ENCODE measurements around the gene ARPC4. TPM values are rescaled to one million over a fixed set of nuclear protein-coding genes. Genes with fewer than 3 reads are reported as not detected.
"Not testable (repeated sequence)": the region's sequence is repeated elsewhere in the genome, so short reads cannot be mapped to it uniquely, and the experiment has no call there.

Gene ARPC4
- total RNA-seq, 2 experiments from 2014 or later: 225 to 227 TPM

- Mint-ChIP-seq H3K4me3 (no peak overlapping the region), H3K27me3 (no peaks in the 10 kb centered on the region), H3K36me3 (peaks cover 37% of the 10 kb centered on the region), H3K9me3 (no peaks in the 10 kb centered on the region), H3K4me1 (peaks cover 6% of the 10 kb centered on the region), H3K27ac (no peak overlapping the region)
- ATAC-seq (ENCODE audit: low read depth) (no peak), DNase-seq (no peak)
- POLR2A ChIA-PET: no interaction called here
Measured at GRCh38 chr3:9760779-9761505, 31.9 kb upstream of the ARPC4 start.

GRCh38 chr3:9761919-9762318 lies 31.0 kb upstream of the ARPC4 start:
- H3K36me3 Mint-ChIP-seq: peaks cover 32% of the 10 kb centered on the region
- POLR2A ChIA-PET: interaction anchor here (1.0 kb wide), 1 partner anchor 9 kb away, joined by 4 read pairs; no protein-coding TSS in a partner anchor
- no peak for ATAC-seq (ENCODE audit: low read depth)
- H3K27me3 Mint-ChIP-seq: no peaks in the 10 kb centered on the region
- H3K4me3 Mint-ChIP-seq: no peak overlapping the region
- no peaks in the 10 kb centered on the region for H3K9me3 Mint-ChIP-seq
- DNase-seq: no peak
- H3K27ac Mint-ChIP-seq: no peak overlapping the region
- peaks cover 8% of the 10 kb centered on the region for H3K4me1 Mint-ChIP-seq

- ATAC-seq (ENCODE audit: low read depth) (no peak), DNase-seq (no peak)
- H3K4me1 Mint-ChIP-seq: peaks cover 17% of the 10 kb centered on the region
- no peak overlapping the region for H3K4me3 Mint-ChIP-seq
- H3K27ac Mint-ChIP-seq: no peak overlapping the region
- POLR2A ChIA-PET: interaction anchor here (0.9 to 1.1 kb wide), 3 partner anchors 9 to 30 kb away, joined by 3 to 4 read pairs (median 4); no protein-coding TSS in a partner anchor
- no peaks in the 10 kb centered on the region for H3K9me3 Mint-ChIP-seq
- H3K27me3 Mint-ChIP-seq: no peaks in the 10 kb centered on the region
- H3K36me3 Mint-ChIP-seq: peaks cover 37% of the 10 kb centered on the region
Measured at GRCh38 chr3:9762871-9763270, 30.0 kb upstream of the ARPC4 start.

GRCh38 chr3:9765865-9766264 lies 27.0 kb upstream of the ARPC4 start:
- H3K4me3 Mint-ChIP-seq: no peak overlapping the region
- peaks cover 33% of the 10 kb centered on the region for H3K4me1 Mint-ChIP-seq
- DNase-seq (no peak), ATAC-seq (ENCODE audit: low read depth) (no peak)
- POLR2A ChIA-PET: interaction anchor here (0.6 kb wide), 1 partner anchor 60 kb away, joined by 4 read pairs; no protein-coding TSS in a partner anchor
- peaks cover 23% of the 10 kb centered on the region for H3K36me3 Mint-ChIP-seq
- no peaks in the 10 kb centered on the region for H3K27me3 Mint-ChIP-seq
- no peak overlapping the region for H3K27ac Mint-ChIP-seq
- H3K9me3 Mint-ChIP-seq: no peaks in the 10 kb centered on the region

- H3K27me3 Mint-ChIP-seq: no peaks in the 10 kb centered on the region
- H3K4me3 Mint-ChIP-seq: no peak overlapping the region
- peaks cover 19% of the 10 kb centered on the region for H3K36me3 Mint-ChIP-seq
- no peaks in the 10 kb centered on the region for H3K9me3 Mint-ChIP-seq
- no peak overlapping the region for H3K27ac Mint-ChIP-seq
- DNase-seq (no peak), ATAC-seq (ENCODE audit: low read depth) (no peak)
- peaks cover 34% of the 10 kb centered on the region for H3K4me1 Mint-ChIP-seq
- POLR2A ChIA-PET: interaction anchor here (1.1 to 4.6 kb wide), 2 partner anchors 13 to 18 kb away, joined by 3 to 32 read pairs; no protein-coding TSS in a partner anchor
Measured at GRCh38 chr3:9767418-9767817, 25.5 kb upstream of the ARPC4 start.

- Mint-ChIP-seq H3K9me3 (no peaks in the 10 kb centered on the region), H3K4me1 (peaks cover 34% of the 10 kb centered on the region), H3K27ac (no peak overlapping the region), H3K4me3 (peak overlapping the region; percentile 21), H3K27me3 (no peaks in the 10 kb centered on the region), H3K36me3 (peaks cover 19% of the 10 kb centered on the region)
- no peak for ATAC-seq (ENCODE audit: low read depth)
- POLR2A ChIA-PET: interaction anchor here (1.0 to 4.6 kb wide), 7 partner anchors 13 to 119 kb away, joined by 4 to 32 read pairs (median 9); partner anchors contain the start of genes ARPC4, MTMR14, OGG1 and TADA3
- no peak for DNase-seq
Measured at GRCh38 chr3:9768141-9768775, 24.6 kb upstream of the ARPC4 start.

GRCh38 chr3:9769012-9769411 lies 23.9 kb upstream of the ARPC4 start:
- Mint-ChIP-seq H3K27me3 (no peaks in the 10 kb centered on the region), H3K9me3 (no peaks in the 10 kb centered on the region), H3K4me1 (peaks cover 33% of the 10 kb centered on the region), H3K36me3 (peaks cover 18% of the 10 kb centered on the region), H3K27ac (peak overlapping the region; percentile 54), H3K4me3 (peak overlapping the region; percentile 77)
- DNase-seq (no peak), ATAC-seq (ENCODE audit: low read depth) (no peak)
- POLR2A ChIA-PET: interaction anchor here (1.0 to 4.6 kb wide), 7 partner anchors 12 to 120 kb away, joined by 4 to 32 read pairs (median 9); partner anchors contain the start of genes ARPC4, MTMR14, OGG1 and TADA3

- H3K4me1 Mint-ChIP-seq: peaks cover 33% of the 10 kb centered on the region
- DNase-seq (peak; percentile 81), ATAC-seq (ENCODE audit: low read depth) (peak; percentile 96)
- H3K9me3 Mint-ChIP-seq: no peaks in the 10 kb centered on the region
- peaks cover 17% of the 10 kb centered on the region for H3K36me3 Mint-ChIP-seq
- H3K27ac Mint-ChIP-seq: peak within 1 kb of the TSS; percentile 67
- H3K27me3 Mint-ChIP-seq: no peaks in the 10 kb centered on the region
- POLR2A ChIA-PET: interaction anchor here (0.9 to 4.6 kb wide), 7 partner anchors 8 to 120 kb away, joined by 3 to 32 read pairs (median 9); partner anchors contain the start of genes ARPC4, MTMR14, OGG1 and TADA3
- peak within 1 kb of the TSS; percentile 77 for H3K4me3 Mint-ChIP-seq
Measured at GRCh38 chr3:9769426-9770275, 23.2 kb upstream of the ARPC4 start, which contains the start of gene CAMK1. Gene CAMK1, minus strand, starts transcription at chr3:9769947. Its CDS starts 2,198 bp downstream, at chr3:9767749.

- Mint-ChIP-seq H3K4me3 (peak overlapping the region; percentile 71), H3K27ac (peak overlapping the region; percentile 67), H3K36me3 (peaks cover 18% of the 10 kb centered on the region), H3K9me3 (no peaks in the 10 kb centered on the region), H3K4me1 (peaks cover 33% of the 10 kb centered on the region), H3K27me3 (no peaks in the 10 kb centered on the region)
- POLR2A ChIA-PET: interaction anchor here (0.9 to 4.6 kb wide), 7 partner anchors 8 to 121 kb away, joined by 3 to 32 read pairs (median 9); partner anchors contain the start of genes ARPC4, MTMR14, OGG1 and TADA3
- ATAC-seq (ENCODE audit: low read depth) (no peak), DNase-seq (no peak)
Measured at GRCh38 chr3:9770276-9770812, 22.5 kb upstream of the ARPC4 start.

- Mint-ChIP-seq H3K36me3 (peaks cover 17% of the 10 kb centered on the region), H3K4me3 (peak overlapping the region; percentile 71), H3K4me1 (peaks cover 35% of the 10 kb centered on the region)
- not testable (repeated sequence) for H3K27me3 Mint-ChIP-seq; H3K9me3 Mint-ChIP-seq; DNase-seq; H3K27ac Mint-ChIP-seq; ATAC-seq (ENCODE audit: low read depth)
- POLR2A ChIA-PET: interaction anchor here (0.6 to 4.6 kb wide), 4 partner anchors 10 to 136 kb away, joined by 3 to 32 read pairs (median 10); partner anchors contain the start of genes ARPC4 and TADA3
Measured at GRCh38 chr3:9771007-9771406, 21.9 kb upstream of the ARPC4 start.

- H3K36me3 Mint-ChIP-seq: peaks cover 9% of the 10 kb centered on the region
- H3K27ac Mint-ChIP-seq: peak overlapping the region; percentile 21
- H3K9me3 Mint-ChIP-seq: no peaks in the 10 kb centered on the region
- DNase-seq (no peak), ATAC-seq (ENCODE audit: low read depth) (no peak)
- POLR2A ChIA-PET: interaction anchor here (0.7 to 6.8 kb wide), 4 partner anchors 7 to 46 kb away, joined by 3 to 47 read pairs (median 5); partner anchors contain the start of genes ARPC4, CAMK1 and TADA3
- H3K4me1 Mint-ChIP-seq: peaks cover 55% of the 10 kb centered on the region
- H3K27me3 Mint-ChIP-seq: peaks cover 2% of the 10 kb centered on the region
- no peak overlapping the region for H3K4me3 Mint-ChIP-seq
Measured at GRCh38 chr3:9776896-9777693, 15.8 kb upstream of the ARPC4 start.

GRCh38 chr3:9777694-9778021 lies 15.2 kb upstream of the ARPC4 start:
- POLR2A ChIA-PET: interaction anchor here (0.7 to 6.8 kb wide), 3 partner anchors 8 to 47 kb away, joined by 3 to 47 read pairs (median 3); partner anchors contain the start of genes ARPC4, CAMK1 and TADA3
- peaks cover 2% of the 10 kb centered on the region for H3K27me3 Mint-ChIP-seq
- peaks cover 14% of the 10 kb centered on the region for H3K36me3 Mint-ChIP-seq

More at GRCh38 chr3:9777694-9778021, 15.2 kb upstream of the ARPC4 start:
- ATAC-seq (ENCODE audit: low read depth) (no peak), DNase-seq (no peak)
- Mint-ChIP-seq H3K4me3 (no peak overlapping the region), H3K4me1 (peaks cover 59% of the 10 kb centered on the region), H3K9me3 (no peaks in the 10 kb centered on the region), H3K27ac (peak overlapping the region; percentile 21)

All from activated naive CD8-positive, alpha-beta T cell treated with anti-CD3 and anti-CD28 coated beads, Interleukin-2, amount 10 ng/mL, durations not matched to agents 7 days and 5 days (primary cell).